HUES48 (cell line): Measurements from ENCODE around the gene NR3C2.

Experiments used
- H3K27ac ChIP-seq: one replicate; pipeline ENCODE4 v1.7.0; 2013; ENCODE audit warnings: low read depth, low read length, inconsistent platforms
- H3K27me3 ChIP-seq: 2 replicates; pipeline ENCODE4 v1.6.1; 2013; ENCODE audit warnings: mild to moderate bottlenecking, low read length; ENCODE audit not compliant: control insufficient read depth, insufficient read depth
- H3K36me3 ChIP-seq: 2 replicates; pipeline ENCODE4 v1.6.1; 2013; ENCODE audit warnings: low read length; ENCODE audit not compliant: control insufficient read depth, insufficient read depth
- H3K4me1 ChIP-seq: 2 replicates; pipeline ENCODE4 v1.6.1; 2013; ENCODE audit warnings: mild to moderate bottlenecking, low read length; ENCODE audit not compliant: control insufficient read depth, insufficient read depth
- H3K4me3 ChIP-seq: 2 replicates; pipeline ENCODE4 v1.5.1; 2013; ENCODE audit warnings: mild to moderate bottlenecking, low read depth, low read length
- H3K9ac ChIP-seq: 2 replicates; pipeline ENCODE4 v1.6.1; 2013; ENCODE audit warnings: mild to moderate bottlenecking, low read depth, low read length, moderate library complexity
- H3K9me3 ChIP-seq: 2 replicates; pipeline ENCODE4 v1.6.1; 2013; ENCODE audit warnings: low read length; ENCODE audit not compliant: control insufficient read depth, insufficient read depth

NR3C2 gene

DNA sequence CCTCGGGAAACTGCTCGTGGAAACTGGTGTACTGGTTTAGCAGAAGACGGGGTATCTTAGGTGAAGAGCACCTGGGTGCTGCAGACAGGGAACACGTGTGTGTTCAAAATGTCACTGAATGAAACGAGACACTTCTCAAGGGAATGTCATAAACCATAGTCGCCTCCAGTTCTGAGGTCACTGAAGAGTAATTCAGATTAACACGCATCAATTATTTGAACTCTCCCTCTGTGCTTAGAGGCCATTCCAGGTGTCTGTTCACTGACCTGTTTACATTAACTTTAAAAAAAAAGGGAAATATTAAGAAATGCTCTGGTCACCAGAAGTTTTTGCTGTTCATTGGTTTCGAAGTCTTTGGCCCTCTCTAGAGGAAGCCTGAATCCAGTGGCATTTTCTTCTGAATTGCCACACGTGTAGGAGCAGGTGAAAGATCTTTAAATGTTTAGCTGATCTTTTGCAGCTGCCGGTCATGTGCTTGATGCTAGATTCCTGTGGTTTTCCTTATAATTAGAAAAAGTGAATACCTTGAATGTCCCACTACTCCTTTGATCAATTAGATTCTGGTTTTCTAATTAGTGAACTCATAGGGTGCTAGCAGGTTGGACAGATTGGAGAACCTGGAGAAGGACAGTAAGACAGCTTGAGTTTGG lies 379.8 kb downstream of the NR3C2 start:
- no peaks in the 10 kb centered on the region for H3K27me3 ChIP-seq
- H3K4me1 ChIP-seq = peaks cover 16% of the 10 kb centered on the region
- no peaks in the 10 kb centered on the region for H3K9me3 ChIP-seq
- H3K27ac ChIP-seq = no peak overlapping the region
- H3K9ac ChIP-seq = no peak overlapping the region
- no peak overlapping the region for H3K4me3 ChIP-seq
- H3K36me3 ChIP-seq = no peaks in the 10 kb centered on the region

DNA sequence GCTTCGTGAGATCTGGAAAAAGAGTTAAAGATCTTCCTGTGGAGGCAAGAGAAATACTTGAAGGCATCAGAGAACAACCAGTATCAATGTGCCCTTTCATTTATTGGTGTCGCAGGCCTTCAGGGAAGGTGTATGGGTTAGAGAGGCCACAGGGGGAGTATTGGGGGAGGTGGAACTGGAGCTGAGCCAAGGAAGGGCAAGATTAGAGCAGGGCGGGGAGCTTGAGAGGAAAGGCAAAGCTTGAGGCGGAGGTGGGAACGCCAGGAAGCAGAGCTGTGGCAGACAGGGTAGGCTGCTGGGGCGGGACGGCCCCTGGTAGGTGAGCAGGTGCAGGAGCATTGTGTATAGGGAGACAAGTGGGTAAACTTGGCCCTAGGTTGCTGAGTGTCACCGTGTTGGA lies 380.4 kb downstream of the NR3C2 start:
- Histone ChIP-seq H3K9me3 (no peaks in the 10 kb centered on the region), H3K27ac (no peak overlapping the region), H3K36me3 (no peaks in the 10 kb centered on the region), H3K4me3 (no peak overlapping the region), H3K9ac (no peak overlapping the region), H3K4me1 (peaks cover 16% of the 10 kb centered on the region), H3K27me3 (no peaks in the 10 kb centered on the region)

DNA sequence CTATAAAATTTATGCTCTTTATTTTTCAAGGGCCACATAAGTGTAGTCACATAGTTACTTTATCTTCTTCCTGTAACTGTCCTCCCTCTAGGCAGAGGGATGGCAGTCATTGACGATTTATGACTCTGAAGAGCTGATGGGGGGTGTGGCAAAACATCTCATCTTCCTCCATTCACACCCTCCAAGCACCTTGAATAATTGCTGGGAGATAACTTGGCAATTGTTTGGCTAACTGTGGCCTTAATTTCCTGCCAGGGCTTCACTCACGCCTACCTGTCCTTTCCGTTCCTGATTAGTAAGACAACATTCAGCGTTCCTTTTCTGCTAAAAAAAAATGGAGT lies 381.1 kb downstream of the NR3C2 start:
- no peaks in the 10 kb centered on the region for H3K27me3 ChIP-seq
- H3K36me3 ChIP-seq = no peaks in the 10 kb centered on the region
- H3K27ac ChIP-seq = no peak overlapping the region
- no peak overlapping the region for H3K4me3 ChIP-seq
- H3K4me1 ChIP-seq = peaks cover 16% of the 10 kb centered on the region
- no peak overlapping the region for H3K9ac ChIP-seq
- H3K9me3 ChIP-seq = no peaks in the 10 kb centered on the region

DNA sequence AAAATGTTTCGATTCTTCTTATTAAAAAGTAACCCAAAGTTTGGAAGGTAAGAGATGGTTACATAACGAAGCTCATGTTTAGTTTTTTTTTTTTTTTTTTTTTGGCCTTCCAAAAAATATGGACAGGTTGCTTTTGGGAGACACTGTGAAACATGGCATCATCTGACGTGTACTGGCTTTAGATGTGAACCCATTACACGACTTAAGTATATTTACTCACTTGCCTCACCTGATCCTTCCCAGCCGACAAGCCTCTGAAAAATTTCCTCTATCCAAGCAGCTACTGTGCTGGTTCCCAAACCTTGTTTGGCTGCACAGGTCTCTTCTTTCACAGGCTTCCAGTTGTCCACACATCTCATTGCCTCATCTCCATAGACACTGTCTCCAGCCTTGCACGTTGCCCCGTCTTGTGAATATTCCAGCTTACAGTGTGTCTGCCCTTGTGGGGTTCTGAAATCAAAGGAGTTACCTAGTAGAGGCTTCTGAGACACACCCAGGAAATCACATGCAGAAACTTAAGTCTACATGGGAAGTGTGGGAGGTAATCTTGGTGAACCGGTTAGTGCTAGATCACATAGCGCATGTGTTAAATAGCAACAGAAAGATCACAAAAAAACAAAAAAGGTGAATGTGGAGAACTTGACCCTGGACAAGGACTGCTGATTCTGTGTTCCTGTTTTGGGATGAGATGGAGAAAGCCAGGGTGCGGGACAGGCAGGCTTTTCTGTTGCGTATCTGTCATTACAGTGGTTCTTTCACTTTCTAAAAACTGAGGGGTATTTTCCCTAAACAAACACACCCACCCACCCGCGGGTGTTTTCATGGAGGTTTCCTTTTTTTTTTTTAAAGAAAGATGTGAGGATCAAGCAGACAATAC lies 381.7 kb downstream of the NR3C2 start:
- Histone ChIP-seq H3K9ac (no peak overlapping the region), H3K4me1 (peaks cover 16% of the 10 kb centered on the region), H3K4me3 (no peak overlapping the region), H3K36me3 (no peaks in the 10 kb centered on the region), H3K27ac (no peak overlapping the region), H3K9me3 (no peaks in the 10 kb centered on the region), H3K27me3 (no peaks in the 10 kb centered on the region)

DNA sequence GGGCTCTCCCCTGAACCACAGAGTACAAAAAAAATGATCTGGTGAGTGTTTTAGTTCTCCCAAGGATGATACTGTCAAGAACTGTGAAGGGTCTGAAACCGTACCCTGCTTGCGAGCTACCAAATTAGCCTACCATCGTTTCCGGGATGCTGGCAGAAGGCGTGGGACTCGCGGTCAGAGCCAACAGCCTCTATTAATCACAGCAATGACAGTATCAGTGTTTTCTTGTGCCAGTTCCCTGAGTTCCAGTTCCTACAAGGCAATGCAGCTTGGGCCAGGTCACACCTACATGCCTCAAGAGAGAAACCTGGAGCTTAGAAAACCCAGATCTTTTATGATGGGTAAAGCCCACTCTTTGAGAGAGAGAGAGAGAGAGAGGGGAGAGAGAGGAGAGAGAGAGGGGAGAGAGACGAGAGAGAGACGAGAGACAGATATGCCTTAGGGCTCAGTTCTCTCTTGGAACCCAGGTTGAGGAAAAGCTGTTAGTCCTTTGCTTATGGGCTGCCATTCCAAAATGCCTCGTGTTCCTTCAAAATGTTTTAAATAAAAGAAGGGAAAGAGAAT lies 382.5 kb downstream of the NR3C2 start:
- H3K27ac ChIP-seq = no peak overlapping the region
- no peak overlapping the region for H3K9ac ChIP-seq
- H3K27me3 ChIP-seq = no peaks in the 10 kb centered on the region
- H3K36me3 ChIP-seq = no peaks in the 10 kb centered on the region
- no peak overlapping the region for H3K4me3 ChIP-seq
- H3K4me1 ChIP-seq = peaks cover 16% of the 10 kb centered on the region
- no peaks in the 10 kb centered on the region for H3K9me3 ChIP-seq

DNA sequence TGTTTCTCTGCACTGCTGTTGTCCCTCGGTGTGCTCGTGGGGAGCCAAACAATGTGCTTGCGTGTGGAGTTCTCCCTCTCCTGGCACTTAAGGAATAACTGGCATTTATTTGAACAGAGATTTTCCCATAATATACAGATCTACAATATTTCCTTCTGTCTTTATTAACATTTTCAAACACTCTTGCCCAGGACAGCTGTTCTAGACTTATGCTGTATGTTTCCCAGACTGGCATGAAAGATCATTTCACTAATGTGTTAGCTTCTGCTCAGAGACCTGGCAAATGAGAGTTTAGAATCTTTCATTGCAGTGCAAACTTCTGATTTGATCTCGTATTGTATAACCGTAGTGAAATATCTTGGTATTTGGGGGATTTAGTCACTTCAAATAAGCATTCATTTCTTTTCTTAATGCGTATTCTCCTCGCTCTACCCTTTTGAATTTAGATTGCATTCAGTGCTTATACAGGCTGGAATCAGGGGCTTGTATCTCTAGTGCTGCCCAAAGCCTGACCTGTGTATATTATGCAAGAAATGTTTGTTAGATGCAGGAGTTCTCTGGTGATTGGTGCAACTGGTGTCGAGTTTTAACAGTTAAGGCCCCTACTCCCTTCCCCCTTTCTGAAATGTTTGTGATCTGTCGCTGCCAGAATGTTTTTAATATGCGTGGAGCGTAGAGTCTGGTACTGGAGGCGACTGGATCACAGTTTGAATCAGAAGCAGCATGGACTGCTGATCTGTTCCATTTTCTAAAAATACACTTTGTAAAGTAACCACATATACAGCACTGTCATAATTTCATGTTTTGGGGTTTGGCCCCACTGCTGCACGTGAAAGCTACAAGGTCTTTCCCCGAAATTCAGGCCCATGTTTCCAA lies 384.0 kb downstream of the NR3C2 start:
- Histone ChIP-seq H3K27ac (no peak overlapping the region), H3K9me3 (no peaks in the 10 kb centered on the region), H3K9ac (no peak overlapping the region), H3K4me3 (no peak overlapping the region), H3K4me1 (peaks cover 24% of the 10 kb centered on the region), H3K27me3 (no peaks in the 10 kb centered on the region), H3K36me3 (no peaks in the 10 kb centered on the region)

DNA sequence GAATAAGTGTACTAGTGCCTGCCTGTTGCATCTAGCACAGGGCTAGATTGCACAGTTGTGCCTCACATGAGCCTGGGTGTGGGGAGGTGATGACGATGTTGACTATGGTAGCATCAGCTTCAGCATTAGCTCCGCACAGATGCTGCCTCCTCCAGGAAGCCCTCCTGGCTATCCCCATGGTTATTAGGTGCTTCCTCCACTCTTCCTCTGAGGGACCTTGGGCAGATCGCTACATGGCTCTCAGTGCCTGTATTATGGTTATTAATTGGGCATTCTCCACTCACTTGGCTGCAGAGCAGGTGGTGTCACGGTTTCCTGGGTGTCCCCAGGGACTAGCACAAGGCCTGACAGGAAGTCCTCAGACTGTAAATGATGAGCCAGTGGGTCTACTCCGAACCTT lies 384.7 kb downstream of the NR3C2 start:
- no peak overlapping the region for H3K4me3 ChIP-seq
- H3K9ac ChIP-seq = no peak overlapping the region
- no peaks in the 10 kb centered on the region for H3K36me3 ChIP-seq
- H3K27ac ChIP-seq = no peak overlapping the region
- no peaks in the 10 kb centered on the region for H3K27me3 ChIP-seq
- peaks cover 24% of the 10 kb centered on the region for H3K4me1 ChIP-seq
- H3K9me3 ChIP-seq = no peaks in the 10 kb centered on the region

DNA sequence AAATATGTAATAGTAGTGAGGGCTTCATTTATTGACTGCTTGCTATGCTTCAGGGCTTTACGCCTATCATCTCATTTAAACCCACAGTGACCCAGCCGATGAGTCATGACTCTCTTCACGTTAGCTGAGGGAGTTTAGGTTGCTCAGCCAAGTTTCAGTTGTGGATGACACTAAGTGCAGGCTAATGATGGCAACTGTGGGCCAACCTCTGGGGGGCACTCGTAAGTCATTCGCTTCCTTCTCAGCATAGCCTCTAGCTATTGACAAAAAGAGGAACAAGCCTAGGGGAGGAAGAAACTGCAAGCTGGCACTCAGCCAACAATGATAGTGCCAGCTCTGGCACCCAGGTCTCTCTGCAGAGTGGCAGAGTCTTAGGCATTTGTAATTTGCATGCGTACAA lies 385.3 kb downstream of the NR3C2 start:
- no peak overlapping the region for H3K27ac ChIP-seq
- H3K4me1 ChIP-seq = peaks cover 25% of the 10 kb centered on the region
- H3K9ac ChIP-seq = no peak overlapping the region
- H3K9me3 ChIP-seq = no peaks in the 10 kb centered on the region
- H3K4me3 ChIP-seq = no peak overlapping the region
- H3K36me3 ChIP-seq = no peaks in the 10 kb centered on the region
- H3K27me3 ChIP-seq = no peaks in the 10 kb centered on the region

DNA sequence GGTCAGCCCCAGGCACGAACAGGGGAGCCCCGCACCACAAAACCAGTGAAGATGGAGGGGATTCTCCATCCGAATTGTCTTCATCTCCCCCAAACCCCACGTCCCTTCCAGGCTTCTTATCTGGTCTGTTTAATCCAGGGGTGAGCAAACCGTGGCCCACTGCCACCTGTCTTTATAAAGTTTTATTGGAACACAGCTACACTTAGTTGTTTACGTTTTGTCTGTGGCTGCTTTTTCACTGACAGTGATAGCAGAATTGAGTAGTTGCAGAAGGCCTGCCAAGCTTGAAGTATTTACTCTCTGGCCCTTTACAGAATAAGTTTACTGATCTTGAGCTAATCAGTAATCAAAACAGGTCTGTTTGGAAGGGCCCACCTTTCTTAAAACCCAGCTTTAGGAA lies 386.4 kb downstream of the NR3C2 start:
- no peaks in the 10 kb centered on the region for H3K9me3 ChIP-seq
- no peaks in the 10 kb centered on the region for H3K27me3 ChIP-seq
- no peaks in the 10 kb centered on the region for H3K36me3 ChIP-seq
- no peak overlapping the region for H3K4me3 ChIP-seq
- no peak overlapping the region for H3K27ac ChIP-seq
- no peak overlapping the region for H3K9ac ChIP-seq
- peaks cover 36% of the 10 kb centered on the region for H3K4me1 ChIP-seq

DNA sequence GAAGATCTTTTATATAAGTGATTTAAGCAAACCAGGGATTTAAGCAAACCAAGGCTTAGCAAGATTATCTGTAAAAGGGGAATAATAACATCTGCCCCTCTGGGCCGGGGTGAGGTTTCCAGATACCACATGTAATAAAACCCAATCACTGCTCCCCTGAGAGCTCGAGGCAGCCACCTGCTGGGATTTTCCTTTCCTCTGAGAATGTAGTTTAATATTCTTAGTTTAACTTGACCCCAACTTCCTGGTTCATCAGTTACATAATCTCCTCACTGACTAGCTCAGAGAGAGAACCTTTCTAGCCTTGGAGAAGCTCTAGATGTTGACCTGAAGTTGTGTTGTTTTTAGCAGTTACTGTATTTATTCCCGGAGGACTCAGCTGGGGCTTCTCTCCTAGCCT lies 387.9 kb downstream of the NR3C2 start:
- Histone ChIP-seq H3K9me3 (no peaks in the 10 kb centered on the region), H3K4me1 (peaks cover 30% of the 10 kb centered on the region), H3K27ac (no peak overlapping the region), H3K27me3 (no peaks in the 10 kb centered on the region), H3K4me3 (no peak overlapping the region), H3K9ac (no peak overlapping the region), H3K36me3 (no peaks in the 10 kb centered on the region)
